Heart left ventricle (tissue), 13 donors: ENCODE measurements around the gene HTR7.

Experiments
- CTCF ChIP-seq, 12 donors: fragments of 200-600 bp; sonication (generic) in 4 of 12; IDR thresholded peaks; one replicate each; pipeline versions ENCODE4 v1.5.0 to v1.8.0; 2018 to 2022; ENCODE audit warnings: antibody characterized with exemption in 12 of 12, mild to moderate bottlenecking in 5 of 12
- POLR2A ChIP-seq, 2 donors: fragments of 450-650 bp; IDR thresholded peaks; one replicate each; pipeline ENCODE4 v1.6.1; 2017; ENCODE audit warnings: antibody characterized with exemption in 2 of 2, mild to moderate bottlenecking in 2 of 2, moderate library complexity in 2 of 2
- donor health status: ischemic (EF 13 %, LVEDD 7.1; RV severe dilation, severe dysfunction).
- donor health status: DM: no; HTN: yes; CAD: no.
- donor health status: DM: no; HTN: no; CAD: no.
- donor health status: ischemic (EF 25% LVEDD 6.9; RV normal size, moderate dysfunction).
- donor health status: ischemic (EF 25% LVEDD 5.7; RV mildly dilated, moderate dysfunction).
- donor health status: ischemic (EF 35%, LVEDD 5.7; RV mildly dilated, moderate dysfunction).
- donor health status: nonischemic (EF 11% LVEDD 7.7; RV severe dilation, severe dysfunction).
- donor health status: DM: yes; HTN: yes; CAD: no.
- donor health status: PGD.
- donor health status: ischemic (EF 29% LVEDD 5.4; RV normal size, mild dysfunction).
- donor health status: nonischemic (EF 23%, LVEDD 6.1; RV moderate dilation, normal function).

- TF ChIP-seq POLR2A (IDR thresholded peaks at IDR 0.05) = no peak
- TF ChIP-seq CTCF (IDR thresholded peaks at IDR 0.05) = no peak
Measured at GRCh38 chr10:90906596-90906995, 48.8 kb upstream of the HTR7 start.
